Measurements from ENCODE around the gene PRPH2.
"Not testable (repeated sequence)": the region's sequence is repeated elsewhere in the genome, so short reads cannot be mapped to it uniquely, and the experiment has no call there.

Gene PRPH2

GRCh38 chr6:42740725-42741124 lies 18.3 kb upstream of the PRPH2 start:
- DNase-seq: no peak

GRCh38 chr6:42735976-42736375 lies 13.6 kb upstream of the PRPH2 start:
- DNase-seq: no peak

GRCh38 chr6:42733867-42734481 lies 11.6 kb upstream of the PRPH2 start:
- DNase-seq: not testable (repeated sequence)

GRCh38 chr6:42729731-42730130 lies 7.3 kb upstream of the PRPH2 start:
- no peak for DNase-seq

- peak; percentile 42 for DNase-seq
These were observed 5.2 kb upstream of the PRPH2 start for GRCh38 chr6:42727627-42728026.

- DNase-seq: peak; percentile 64
These were observed 4.8 kb upstream of the PRPH2 start for GRCh38 chr6:42727087-42727611.

- DNase-seq: peak; percentile 87
These were observed 4.2 kb upstream of the PRPH2 start for GRCh38 chr6:42726485-42727086.

GRCh38 chr6:42726026-42726425 lies 3.6 kb upstream of the PRPH2 start:
- no peak for DNase-seq

- DNase-seq: no peak
These were observed 2.4 kb upstream of the PRPH2 start for GRCh38 chr6:42724825-42725224.

- no peak for DNase-seq
These were observed 1.7 kb downstream of the PRPH2 start for GRCh38 chr6:42720739-42721138.

GRCh38 chr6:42715871-42716270 lies 6.5 kb downstream of the PRPH2 start:
- peak; percentile 16 for DNase-seq

- no peak for DNase-seq
These were observed 8.2 kb downstream of the PRPH2 start for GRCh38 chr6:42714098-42714761.

- DNase-seq: no peak
These were observed 10.5 kb downstream of the PRPH2 start for GRCh38 chr6:42711930-42712329.

- DNase-seq: no peak
These were observed 12.1 kb downstream of the PRPH2 start for GRCh38 chr6:42710316-42710715.

GRCh38 chr6:42709871-42710270 lies 12.5 kb downstream of the PRPH2 start:
- no peak for DNase-seq

- no peak for DNase-seq
These were observed 14.3 kb downstream of the PRPH2 start for GRCh38 chr6:42708096-42708495.

GRCh38 chr6:42707595-42707994 lies 14.8 kb downstream of the PRPH2 start:
- no peak for DNase-seq

- no peak for DNase-seq
These were observed 17.4 kb downstream of the PRPH2 start for GRCh38 chr6:42704937-42705374.

- DNase-seq: no peak
These were observed 18.0 kb downstream of the PRPH2 start for GRCh38 chr6:42704251-42704936.

GRCh38 chr6:42702786-42703185 lies 19.6 kb downstream of the PRPH2 start:
- not testable (repeated sequence) for DNase-seq

GRCh38 chr6:42702200-42702599 lies 20.2 kb downstream of the PRPH2 start:
- DNase-seq: no peak

GRCh38 chr6:42698217-42698616 lies 24.2 kb downstream of the PRPH2 start:
- DNase-seq: no peak

- DNase-seq: no peak
These were observed 25.1 kb downstream of the PRPH2 start for GRCh38 chr6:42697268-42697655.

Measured in activated effector memory CD4-positive, alpha-beta T cell treated with anti-CD3 and anti-CD28 coated beads, Interleukin-2, amount 50 U/mL, for 16 hours (primary cell).